T-cell (primary cell): ENCODE data around the gene ALDH16A1. TPM values are rescaled to one million over a fixed set of nuclear protein-coding genes. Genes with fewer than 3 reads are reported as not detected.

Source experiments
- total RNA-seq, 35 experiments: library from RNA in 6 of 35; stranded (reverse) in 6 of 35; fragments of 120-200 nt in 1 of 35; gene quantifications; one replicate each; pipeline versions ENCODE4 v1.2.1 to v1.2.4 and lab custom pipeline; 2013 to 2026

The ALDH16A1 gene
- total RNA-seq, 5 donors from 2014 or later (not counting 1 experiment from before 2014, with no cell fraction given), result 32.8 to 57.2 (median 46.3) TPM

Other genes with a start within 250 kb of the ALDH16A1 start
- 1 to 10 TPM; 5.4 to 8.1 (median 6.4) TPM for gene SLC6A16, start 128.0 kb upstream of the ALDH16A1 start, total RNA-seq
- gene CD37, start 117.8 kb upstream of the ALDH16A1 start, total RNA-seq, result 100 to 1,000 TPM; 365 to 435 (median 369) TPM
- under 1 TPM in 3 of 5 donors, not detected in 2; 0.20 to 0.43 (median 0.28) TPM for gene TEAD2, start 90.8 kb upstream of the ALDH16A1 start, total RNA-seq
- not detected for gene DKKL1, start 89.3 kb upstream of the ALDH16A1 start, total RNA-seq
- under 1 TPM in 2 of 5 donors, not detected in 3; 0.25 to 0.26 TPM for gene KASH5, start 65.0 kb upstream of the ALDH16A1 start, total RNA-seq
- gene PTH2, start 29.8 kb upstream of the ALDH16A1 start, total RNA-seq, result not detected
- under 1 TPM in 1 of 5 donors, not detected in 4; 0.16 TPM for gene GFY, start 27.8 kb upstream of the ALDH16A1 start, total RNA-seq
- gene SLC17A7, start 11.7 kb upstream of the ALDH16A1 start, total RNA-seq, result under 1 TPM in 2 of 5 donors, not detected in 3; 0.09 to 0.20 TPM
- 100 to 1,000 TPM; 122 to 196 (median 163) TPM for gene PIH1D1, start 1.4 kb upstream of the ALDH16A1 start, total RNA-seq
- 100 to 1,000 TPM; 238 to 356 (median 260) TPM for gene FLT3LG, start 21.0 kb downstream of the ALDH16A1 start, total RNA-seq
- 1,000 to 10,000 TPM; 5,307 to 6,396 (median 5,878) TPM for gene RPL13A, start 34.4 kb downstream of the ALDH16A1 start, total RNA-seq
- gene RPS11, start 43.2 kb downstream of the ALDH16A1 start, total RNA-seq, result 1,000 to 10,000 TPM; 2,401 to 3,215 (median 2,914) TPM
- gene FCGRT, start 59.4 kb downstream of the ALDH16A1 start, total RNA-seq, result 10 to 100 TPM; 20.3 to 41.5 (median 26.4) TPM
- 1 to 10 TPM; 1.2 to 5.7 (median 1.3) TPM for gene RCN3, start 74.8 kb downstream of the ALDH16A1 start, total RNA-seq
- 100 to 1,000 TPM; 152 to 297 (median 176) TPM for gene NOSIP, start 127.3 kb downstream of the ALDH16A1 start, total RNA-seq
- gene PRRG2, start 128.1 kb downstream of the ALDH16A1 start, total RNA-seq, result 1 to 10 TPM in 3 of 5 donors, under 1 TPM in 2; 0.37 to 1.7 (median 1.2) TPM
- gene PRR12, start 138.0 kb downstream of the ALDH16A1 start, total RNA-seq, result 10 to 100 TPM; 50.8 to 81.7 (median 78.8) TPM
- gene RRAS, start 186.9 kb downstream of the ALDH16A1 start, total RNA-seq, result 10 to 100 TPM in 3 of 5 donors, 1 to 10 TPM in 2; 8.5 to 15.4 (median 13.0) TPM
- gene SCAF1, start 189.0 kb downstream of the ALDH16A1 start, total RNA-seq, result 10 to 100 TPM; 40.0 to 81.9 (median 75.4) TPM
- gene IRF3, start 212.6 kb downstream of the ALDH16A1 start, total RNA-seq, result 100 to 1,000 TPM; 191 to 376 (median 350) TPM
- 10 to 100 TPM; 15.6 to 26.6 (median 24.1) TPM for gene BCL2L12, start 212.7 kb downstream of the ALDH16A1 start, total RNA-seq
- 100 to 1,000 TPM in 3 of 5 donors, 10 to 100 TPM in 2; 72.0 to 116 (median 107) TPM for gene PRMT1, start 224.0 kb downstream of the ALDH16A1 start, total RNA-seq
- gene ADM5, start 236.4 kb downstream of the ALDH16A1 start, total RNA-seq, result 1 to 10 TPM; 3.5 to 6.4 (median 5.6) TPM
- 1 to 10 TPM in 4 of 5 donors, not detected in 1; 1.4 to 2.2 (median 1.5) TPM for gene CPT1C, start 237.9 kb downstream of the ALDH16A1 start, total RNA-seq